Transverse colon (tissue), 4 donors: ENCODE data around the gene CRTC3.

Experiments used
- EP300 ChIP-seq: sonication (generic); formaldehyde crosslinking; IDR thresholded peaks from one replicate; pipeline ENCODE4 v1.6.1; 2017; ENCODE audit warnings: antibody characterized with exemption, low read depth
- POLR2A ChIP-seq: fragments of 450-650 bp; IDR thresholded peaks from one replicate; pipeline ENCODE4 v1.6.1; 2016; ENCODE audit warnings: antibody characterized with exemption, mild to moderate bottlenecking, moderate library complexity
- POLR2AphosphoS5 ChIP-seq, 3 donors: sonication (generic); formaldehyde crosslinking; IDR thresholded peaks; one replicate each; pipeline ENCODE4 v1.6.1; 2016; ENCODE audit warnings: antibody characterized with exemption in 3 of 3
- TF ChIP-seq, protein P1 (sequence below), 5 experiments: fragments of 200-600 bp in 3 of 5; fragments of 450-650 bp in 2 of 5; sonication (generic) in 3 of 5; IDR thresholded peaks; 1 replicate in 2 of 5; 2 replicates in 3 of 5; pipeline ENCODE4 v1.5.1; 2016 to 2017; ENCODE audit warnings: antibody characterized with exemption in 5 of 5, inconsistent platforms in 3 of 5, mild to moderate bottlenecking in 2 of 5, moderate library complexity in 1 of 5

- TF ChIP-seq, protein P1, sequence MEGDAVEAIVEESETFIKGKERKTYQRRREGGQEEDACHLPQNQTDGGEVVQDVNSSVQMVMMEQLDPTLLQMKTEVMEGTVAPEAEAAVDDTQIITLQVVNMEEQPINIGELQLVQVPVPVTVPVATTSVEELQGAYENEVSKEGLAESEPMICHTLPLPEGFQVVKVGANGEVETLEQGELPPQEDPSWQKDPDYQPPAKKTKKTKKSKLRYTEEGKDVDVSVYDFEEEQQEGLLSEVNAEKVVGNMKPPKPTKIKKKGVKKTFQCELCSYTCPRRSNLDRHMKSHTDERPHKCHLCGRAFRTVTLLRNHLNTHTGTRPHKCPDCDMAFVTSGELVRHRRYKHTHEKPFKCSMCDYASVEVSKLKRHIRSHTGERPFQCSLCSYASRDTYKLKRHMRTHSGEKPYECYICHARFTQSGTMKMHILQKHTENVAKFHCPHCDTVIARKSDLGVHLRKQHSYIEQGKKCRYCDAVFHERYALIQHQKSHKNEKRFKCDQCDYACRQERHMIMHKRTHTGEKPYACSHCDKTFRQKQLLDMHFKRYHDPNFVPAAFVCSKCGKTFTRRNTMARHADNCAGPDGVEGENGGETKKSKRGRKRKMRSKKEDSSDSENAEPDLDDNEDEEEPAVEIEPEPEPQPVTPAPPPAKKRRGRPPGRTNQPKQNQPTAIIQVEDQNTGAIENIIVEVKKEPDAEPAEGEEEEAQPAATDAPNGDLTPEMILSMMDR (IDR thresholded peaks at IDR 0.05) = no peak
- TF ChIP-seq EP300 (no peak), POLR2A (no peak), POLR2AphosphoS5 (IDR thresholded peaks at IDR 0.05) (no peak)
Observed at GRCh38 chr15:90595763-90596155, 66.0 kb downstream of the CRTC3 start.
